Tibial artery (tissue), 4 donors: ENCODE data around the gene LZTS2.

Experiments
- DNase-seq, 2 donors: peaks; one replicate each; pipeline ENCODE4 v3.0.0-alpha.2; 2019
- H3K27ac ChIP-seq, 2 donors: fragments of 200-600 bp; sonication (generic) in 1 of 2; 1 replicate in 1 of 2; 2 replicates in 1 of 2; pipeline ENCODE4 v1.5.1; 2018 to 2019; ENCODE audit warnings: mild to moderate bottlenecking in 1 of 2
- H3K27me3 ChIP-seq, 2 donors: fragments of 200-600 bp; sonication (generic) in 1 of 2; one replicate each; pipeline versions ENCODE4 v1.5.1 to v1.6.0; 2016 to 2019
- H3K36me3 ChIP-seq, 3 donors: fragments of 200-600 bp; sonication (generic) in 2 of 3; one replicate each; pipeline ENCODE4 v1.5.1; 2016 to 2019; ENCODE audit warnings: mild to moderate bottlenecking in 2 of 3
- H3K4me1 ChIP-seq, 4 donors: fragments of 200-600 bp; sonication (generic) in 2 of 4; 1 replicate in 3 of 4; 2 replicates in 1 of 4; pipeline ENCODE4 v1.5.1; 2016 to 2019
- H3K4me3 ChIP-seq, 2 donors: fragments of 200-600 bp; sonication (generic) in 1 of 2; 1 replicate in 1 of 2; 2 replicates in 1 of 2; pipeline ENCODE4 v1.5.1; 2018 to 2019; ENCODE audit warnings: mild to moderate bottlenecking in 2 of 2
- H3K9me3 ChIP-seq, 3 donors: fragments of 200-600 bp; sonication (generic) in 1 of 3; one replicate each; pipeline ENCODE4 v1.5.1; 2016 to 2019
- intact Hi-C: fragments of 100-400 bp; cut with DNase I; formaldehyde crosslinking; loops from one replicate; pipeline ENCODE4 v1.15.0; 2023; ENCODE audit warnings: low total_unique reads
- TF ChIP-seq, protein P1 (sequence below), 2 experiments: fragments of 200-600 bp in 1 of 2; fragments of 450-650 bp in 1 of 2; IDR thresholded peaks; one replicate each; pipeline ENCODE4 v1.5.1; 2017 to 2019; ENCODE audit warnings: antibody characterized with exemption in 2 of 2, mild to moderate bottlenecking in 1 of 2, moderate library complexity in 1 of 2

The LZTS2 gene

DNA sequence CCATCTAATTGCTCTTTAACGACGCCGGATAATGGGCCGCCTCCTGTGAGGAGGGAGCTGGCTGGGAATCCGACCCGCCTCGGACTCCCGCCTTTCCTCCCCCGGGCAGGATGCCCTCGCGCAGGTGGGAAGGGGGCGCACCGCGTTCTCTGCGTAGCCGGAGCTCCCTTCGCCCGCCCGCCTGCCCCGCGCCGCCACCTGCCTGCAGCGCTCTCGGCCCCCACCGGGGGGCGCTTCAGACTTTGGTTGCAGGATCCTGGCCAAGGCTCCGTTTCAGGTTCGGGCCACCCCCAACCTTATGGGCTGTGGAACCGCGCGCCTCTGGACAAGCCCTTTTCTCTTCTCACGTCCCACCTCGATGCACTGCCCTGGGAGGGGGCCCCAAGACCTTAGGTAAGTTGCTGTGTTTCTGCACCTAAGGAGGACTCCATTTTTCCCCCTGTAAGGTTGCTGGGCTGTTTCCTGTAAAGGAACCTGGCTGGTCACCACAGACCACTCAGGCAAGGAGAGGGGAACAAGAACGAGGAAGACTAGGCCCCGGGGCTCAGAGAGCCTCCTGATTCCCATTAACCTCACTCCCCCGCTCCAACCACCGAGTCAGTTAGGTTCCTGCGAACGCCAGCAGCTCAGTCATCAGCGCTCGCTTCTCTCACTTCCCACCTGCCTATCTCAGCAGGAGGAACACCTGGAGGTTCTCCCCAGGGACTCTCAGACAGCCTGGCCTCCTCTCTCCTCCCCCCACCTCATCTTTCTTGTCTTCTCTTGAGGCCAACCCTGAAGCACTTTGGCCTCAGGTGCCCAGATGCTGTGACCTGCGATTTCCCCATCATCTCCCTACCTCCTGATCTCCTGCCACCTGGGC lies 50.8 kb downstream of the LZTS2 start:
- TF ChIP-seq, protein P1, sequence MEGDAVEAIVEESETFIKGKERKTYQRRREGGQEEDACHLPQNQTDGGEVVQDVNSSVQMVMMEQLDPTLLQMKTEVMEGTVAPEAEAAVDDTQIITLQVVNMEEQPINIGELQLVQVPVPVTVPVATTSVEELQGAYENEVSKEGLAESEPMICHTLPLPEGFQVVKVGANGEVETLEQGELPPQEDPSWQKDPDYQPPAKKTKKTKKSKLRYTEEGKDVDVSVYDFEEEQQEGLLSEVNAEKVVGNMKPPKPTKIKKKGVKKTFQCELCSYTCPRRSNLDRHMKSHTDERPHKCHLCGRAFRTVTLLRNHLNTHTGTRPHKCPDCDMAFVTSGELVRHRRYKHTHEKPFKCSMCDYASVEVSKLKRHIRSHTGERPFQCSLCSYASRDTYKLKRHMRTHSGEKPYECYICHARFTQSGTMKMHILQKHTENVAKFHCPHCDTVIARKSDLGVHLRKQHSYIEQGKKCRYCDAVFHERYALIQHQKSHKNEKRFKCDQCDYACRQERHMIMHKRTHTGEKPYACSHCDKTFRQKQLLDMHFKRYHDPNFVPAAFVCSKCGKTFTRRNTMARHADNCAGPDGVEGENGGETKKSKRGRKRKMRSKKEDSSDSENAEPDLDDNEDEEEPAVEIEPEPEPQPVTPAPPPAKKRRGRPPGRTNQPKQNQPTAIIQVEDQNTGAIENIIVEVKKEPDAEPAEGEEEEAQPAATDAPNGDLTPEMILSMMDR (IDR thresholded peaks at IDR 0.05) = peak; percentile 51 to 83
- peaks cover 3 to 62% of the 10 kb centered on the region in 2 donors for H3K27me3 ChIP-seq
- intact Hi-C loops = no loop called here
- H3K9me3 ChIP-seq = no peaks in the 10 kb centered on the region
- H3K36me3 ChIP-seq = no peaks in the 10 kb centered on the region
- H3K4me1 ChIP-seq = peaks cover 0 to 16% (median 9%) of the 10 kb centered on the region in 4 donors
- no peak overlapping the region for H3K27ac ChIP-seq
- DNase-seq = peak in 1 of 2 donors; percentile 76
- H3K4me3 ChIP-seq = no peak overlapping the region

DNA sequence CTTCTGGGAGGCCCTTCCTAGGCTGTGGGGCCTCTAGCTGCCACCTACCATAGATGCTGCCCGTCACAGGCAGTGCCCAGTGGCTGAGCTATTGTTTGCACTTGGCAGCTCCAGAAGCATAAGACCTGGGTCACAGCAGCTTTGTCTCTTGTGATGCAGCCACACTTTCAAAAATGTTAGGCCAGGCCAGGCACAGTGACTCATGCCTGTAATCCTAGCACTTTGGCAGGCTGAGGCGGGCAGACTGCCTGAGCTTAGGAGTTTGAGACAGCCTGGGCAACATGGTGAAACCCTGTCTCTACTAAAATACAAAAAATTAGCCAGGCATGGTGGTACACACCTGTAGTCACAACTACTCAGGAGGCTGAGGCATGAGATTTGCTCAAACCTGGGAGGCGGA lies 52.7 kb downstream of the LZTS2 start:
- intact Hi-C loops = no loop called here
- Histone ChIP-seq H3K9me3 (no peaks in the 10 kb centered on the region), H3K27ac (no peak overlapping the region), H3K36me3 (no peaks in the 10 kb centered on the region), H3K27me3 (peaks cover 3 to 53% of the 10 kb centered on the region in 2 donors), H3K4me1 (peaks cover 0 to 16% (median 9%) of the 10 kb centered on the region in 4 donors), H3K4me3 (no peak overlapping the region)
- TF ChIP-seq, protein P1 (IDR thresholded peaks at IDR 0.05) = no peak
- peak; percentile 61 to 78 for DNase-seq

DNA sequence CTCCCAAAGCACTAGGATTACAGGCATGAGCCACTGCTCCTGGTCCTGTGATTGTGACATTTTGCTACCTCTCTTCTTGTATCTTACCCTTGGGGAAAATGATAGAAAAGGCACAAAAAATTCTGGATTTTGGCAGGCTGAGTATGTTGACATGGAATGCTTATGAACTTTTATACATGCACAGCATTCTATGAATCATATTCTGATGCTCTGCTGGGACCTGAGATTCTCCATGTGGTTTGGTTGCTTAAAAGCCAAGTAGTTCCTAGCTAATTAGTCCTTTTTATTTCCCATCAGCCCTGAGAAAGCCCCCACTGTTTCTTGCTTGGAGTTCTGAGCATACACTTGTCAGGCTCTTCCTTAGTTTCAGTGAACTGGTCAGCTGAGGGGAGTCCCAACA lies 53.9 kb downstream of the LZTS2 start:
- intact Hi-C loops = no loop called here
- H3K36me3 ChIP-seq = no peaks in the 10 kb centered on the region
- no peaks in the 10 kb centered on the region for H3K9me3 ChIP-seq
- TF ChIP-seq, protein P1 (IDR thresholded peaks at IDR 0.05) = no peak
- DNase-seq = no peak
- no peak overlapping the region for H3K4me3 ChIP-seq
- H3K27me3 ChIP-seq = peaks cover 3 to 41% of the 10 kb centered on the region in 2 donors
- H3K4me1 ChIP-seq = peaks cover 0 to 12% (median 9%) of the 10 kb centered on the region in 4 donors
- H3K27ac ChIP-seq = no peak overlapping the region

DNA sequence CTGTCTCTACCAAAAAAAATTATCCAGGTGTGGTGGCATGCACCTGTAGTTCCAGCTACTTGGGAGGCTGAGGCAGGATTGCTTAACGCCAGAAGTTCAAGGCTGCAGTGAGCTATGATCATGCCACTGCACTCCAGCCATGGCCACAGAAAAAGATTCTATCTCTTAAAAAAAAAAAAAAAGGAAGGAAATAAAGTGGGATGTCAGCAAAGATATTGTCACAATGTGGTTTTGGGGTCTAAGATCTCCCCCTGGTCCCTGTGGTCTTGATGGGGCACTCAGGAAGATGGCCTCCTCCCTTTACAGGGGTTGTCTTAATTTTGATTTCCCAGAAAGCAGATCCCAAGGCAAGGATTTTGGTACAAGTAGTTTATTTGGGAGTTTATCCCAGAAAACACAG lies 54.7 kb downstream of the LZTS2 start:
- H3K27ac ChIP-seq = no peak overlapping the region
- H3K36me3 ChIP-seq = no peaks in the 10 kb centered on the region
- TF ChIP-seq, protein P1 (IDR thresholded peaks at IDR 0.05) = no peak
- H3K27me3 ChIP-seq = peaks cover 3 to 33% of the 10 kb centered on the region in 2 donors
- peaks cover 0 to 12% (median 9%) of the 10 kb centered on the region in 4 donors for H3K4me1 ChIP-seq
- H3K4me3 ChIP-seq = no peak overlapping the region
- intact Hi-C loops = no loop called here
- no peak for DNase-seq
- no peaks in the 10 kb centered on the region for H3K9me3 ChIP-seq

DNA sequence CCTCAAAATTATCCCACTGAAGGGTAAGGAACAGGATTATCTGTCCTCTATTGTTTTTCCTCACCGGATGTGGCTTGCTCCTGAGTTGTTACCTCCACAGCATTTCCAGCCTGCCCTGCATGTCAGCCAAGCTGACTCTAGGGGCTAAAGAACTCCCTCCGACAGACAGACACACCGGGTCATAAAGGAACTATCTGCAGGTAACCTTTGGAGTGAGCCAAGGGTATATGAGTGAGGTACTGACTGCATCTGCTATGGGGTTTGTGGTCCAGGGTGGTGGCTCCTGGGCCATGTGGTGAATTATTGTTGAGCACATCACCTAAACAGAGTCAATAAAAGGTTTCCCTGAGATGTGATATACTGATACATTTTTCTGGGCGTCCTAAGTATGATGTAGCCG lies 55.3 kb downstream of the LZTS2 start:
- intact Hi-C loops = no loop called here
- H3K9me3 ChIP-seq = no peaks in the 10 kb centered on the region
- peaks cover 1 to 27% of the 10 kb centered on the region in 2 donors for H3K27me3 ChIP-seq
- TF ChIP-seq, protein P1 (IDR thresholded peaks at IDR 0.05) = no peak
- H3K27ac ChIP-seq = no peak overlapping the region
- H3K36me3 ChIP-seq = no peaks in the 10 kb centered on the region
- H3K4me1 ChIP-seq = peaks cover 0 to 10% (median 8%) of the 10 kb centered on the region in 4 donors
- no peak for DNase-seq
- no peak overlapping the region for H3K4me3 ChIP-seq
